NB4 (cell line): Measurements from ENCODE around the gene FGFR4.

Experiments
- MYC ChIP-seq: IDR thresholded peaks from 2 replicates; pipeline ENCODE4 v1.6.1; 2011; ENCODE audit warnings: low read depth, low read length
- POLR2A ChIP-seq: IDR thresholded peaks from 2 replicates; pipeline ENCODE4 v1.6.1; 2011; ENCODE audit warnings: mild to moderate bottlenecking; ENCODE audit not compliant: insufficient read length; ENCODE audit errors: extremely low read depth
- TF ChIP-seq, protein P1 (sequence below): IDR thresholded peaks from one replicate; pipeline ENCODE4 v1.5.1; 2012; ENCODE audit warnings: low read depth, low read length
- TF ChIP-seq, protein P2 (sequence below): IDR thresholded peaks from 2 replicates; pipeline ENCODE4 v1.6.1; 2011; ENCODE audit warnings: low read depth, low read length

GRCh38 chr5:177107159-177107558 lies 20.4 kb downstream of the FGFR4 start:
- no peak for TF ChIP-seq POLR2A
- TF ChIP-seq MYC = no peak
- TF ChIP-seq, protein P1, sequence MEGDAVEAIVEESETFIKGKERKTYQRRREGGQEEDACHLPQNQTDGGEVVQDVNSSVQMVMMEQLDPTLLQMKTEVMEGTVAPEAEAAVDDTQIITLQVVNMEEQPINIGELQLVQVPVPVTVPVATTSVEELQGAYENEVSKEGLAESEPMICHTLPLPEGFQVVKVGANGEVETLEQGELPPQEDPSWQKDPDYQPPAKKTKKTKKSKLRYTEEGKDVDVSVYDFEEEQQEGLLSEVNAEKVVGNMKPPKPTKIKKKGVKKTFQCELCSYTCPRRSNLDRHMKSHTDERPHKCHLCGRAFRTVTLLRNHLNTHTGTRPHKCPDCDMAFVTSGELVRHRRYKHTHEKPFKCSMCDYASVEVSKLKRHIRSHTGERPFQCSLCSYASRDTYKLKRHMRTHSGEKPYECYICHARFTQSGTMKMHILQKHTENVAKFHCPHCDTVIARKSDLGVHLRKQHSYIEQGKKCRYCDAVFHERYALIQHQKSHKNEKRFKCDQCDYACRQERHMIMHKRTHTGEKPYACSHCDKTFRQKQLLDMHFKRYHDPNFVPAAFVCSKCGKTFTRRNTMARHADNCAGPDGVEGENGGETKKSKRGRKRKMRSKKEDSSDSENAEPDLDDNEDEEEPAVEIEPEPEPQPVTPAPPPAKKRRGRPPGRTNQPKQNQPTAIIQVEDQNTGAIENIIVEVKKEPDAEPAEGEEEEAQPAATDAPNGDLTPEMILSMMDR = no peak
- TF ChIP-seq, protein P2, sequence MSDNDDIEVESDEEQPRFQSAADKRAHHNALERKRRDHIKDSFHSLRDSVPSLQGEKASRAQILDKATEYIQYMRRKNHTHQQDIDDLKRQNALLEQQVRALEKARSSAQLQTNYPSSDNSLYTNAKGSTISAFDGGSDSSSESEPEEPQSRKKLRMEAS = no peak
